Adrenal gland (tissue), 5 donors: Measurements from ENCODE around the gene ADAM19.

ENCODE experiments used
- CTCF ChIP-seq, 6 experiments: fragments of 450-650 bp in 4 of 6; fragments of 200-600 bp in 2 of 6; sonication (generic) in 1 of 6; IDR thresholded peaks; 1 replicate in 5 of 6; 2 replicates in 1 of 6; pipeline versions ENCODE4 v1.5.1 to v1.8.0; 2016 to 2021; ENCODE audit warnings: antibody characterized with exemption in 6 of 6, mild to moderate bottlenecking in 2 of 6, moderate library complexity in 1 of 6
- POLR2A ChIP-seq, 2 donors: fragments of 450-650 bp; IDR thresholded peaks; one replicate each; pipeline ENCODE4 v1.6.1; 2017; ENCODE audit warnings: antibody characterized with exemption in 2 of 2, mild to moderate bottlenecking in 2 of 2, moderate library complexity in 1 of 2
- donor health status: DM: no; HTN: no; CAD: no.

GRCh38 chr5:157529002-157529401 is 46.6 kb downstream of the ADAM19 start:
- no peak for TF ChIP-seq CTCF (IDR thresholded peaks at IDR 0.05)
- TF ChIP-seq POLR2A (IDR thresholded peaks at IDR 0.05): no peak
